Loucy (cell line): ENCODE measurements around the gene CASP5.

ENCODE experiments used
- CTCF ChIP-seq: fragments of 200-600 bp; sonication (generic); conservative IDR thresholded peaks from 2 replicates; pipeline ENCODE4 v1.5.1; 2014; ENCODE audit warnings: mild to moderate bottlenecking, antibody characterized with exemption, low read length
- EZH2phosphoT487 ChIP-seq: fragments of 200-600 bp; IDR thresholded peaks from 2 replicates; pipeline ENCODE4 v1.6.1; 2018; ENCODE audit warnings: antibody characterized with exemption, mild to moderate bottlenecking, moderate library complexity, borderline replicate concordance

GRCh38 chr11:105045676-105046296 lies 22.8 kb upstream of the CASP5 start:
- TF ChIP-seq CTCF: no peak
- no peak for TF ChIP-seq EZH2phosphoT487
